ENCODE results near the gene ENTHD1.

DNA sequence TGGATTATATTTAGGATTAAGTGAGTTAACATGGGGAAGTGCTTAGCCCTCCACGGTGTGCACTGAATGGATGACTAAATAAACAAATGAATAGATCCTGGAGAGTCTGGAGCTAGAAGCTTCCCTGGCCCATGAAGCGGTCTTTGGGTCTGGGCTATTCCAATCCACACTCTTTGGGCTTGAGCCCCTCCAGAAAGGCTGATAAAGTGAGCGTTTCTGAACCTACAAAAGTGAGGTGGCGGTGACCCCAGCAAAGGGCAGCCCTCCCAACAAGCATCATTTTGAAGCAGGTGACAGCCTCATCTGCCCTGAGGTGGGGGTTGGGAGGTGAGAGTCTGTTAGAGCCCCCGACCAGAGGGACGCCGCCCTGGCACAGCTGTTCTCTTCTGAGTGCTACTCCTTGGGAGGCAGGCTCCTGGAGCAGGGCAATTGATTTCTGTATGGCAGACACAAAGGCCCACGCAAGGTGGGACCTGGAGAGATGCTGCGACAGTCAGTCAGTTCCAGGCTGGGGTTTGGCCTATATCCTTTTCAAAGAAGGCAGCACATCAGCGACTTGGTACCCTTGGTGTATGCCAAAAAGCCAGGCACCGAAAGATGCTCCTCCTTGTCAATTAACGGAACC is 165.2 kb downstream of the ENTHD1 start:
- no peak for TF ChIP-seq POLR2AphosphoS5 (IDR thresholded peaks at IDR 0.05; ENCODE audit: low read depth, low read length)
- TF ChIP-seq TAF1 (IDR thresholded peaks at IDR 0.05; ENCODE audit: borderline replicate concordance, low read depth, low read length) = no peak
